H1 (cell line): ENCODE data around the gene LIPT2. TPM values are rescaled to one million over a fixed set of nuclear protein-coding genes. Genes with fewer than 3 reads are reported as not detected.

Experiments
- CTCF ChIA-PET: fragments of 300-600 bp; sonication (Branson Sonifier 250); formaldehyde crosslinking; loops from one replicate; lab custom pipeline; 2021; ENCODE audit not compliant: partially characterized antibody; lab: Charles Lee
- POLR2A ChIA-PET: fragments of 300-600 bp; sonication (Branson Sonifier 250); formaldehyde crosslinking; loops from one replicate; lab custom pipeline; 2021; ENCODE audit warnings: inconsistent platforms; ENCODE audit not compliant: partially characterized antibody; lab: Charles Lee
- DNase-seq, 2 experiments: peaks; one replicate each; pipeline versions ENCODE4 v3.0.0 to v3.0.0-alpha.2; 2010 to 2022; ENCODE audit warnings: low spot score in 2 of 2, low read depth in 1 of 2, mixed read lengths in 1 of 2
- FAIRE-seq: peaks from 2 replicates; lab custom pipeline; 2011; peaks lifted over from hg19 to GRCh38; lab: Jason Lieb, UNC
- H2AFZ ChIP-seq: 2 replicates; pipeline ENCODE4 v1.8.1; 2012; ENCODE audit warnings: low read length, inconsistent platforms
- H2AK5ac ChIP-seq: 2 replicates; pipeline ENCODE4 v1.6.1; 2013; ENCODE audit warnings: low read depth, low read length
- H2BK120ac ChIP-seq: replicated peaks from 2 replicates; pipeline ENCODE3; 2013; ENCODE audit warnings: low read depth, low read length, inconsistent platforms
- H2BK12ac ChIP-seq: 2 replicates; pipeline ENCODE4 v1.6.1; 2013; ENCODE audit warnings: low read depth, low read length
- H2BK15ac ChIP-seq: 2 replicates; pipeline ENCODE4 v1.6.1; 2013; ENCODE audit warnings: low read length
- H2BK20ac ChIP-seq: 2 replicates; pipeline ENCODE4 v1.6.1; 2013; ENCODE audit warnings: low read length
- H2BK5ac ChIP-seq: 2 replicates; pipeline ENCODE4 v1.6.1; 2013; ENCODE audit warnings: low read depth, low read length
- H3K14ac ChIP-seq: 2 replicates; pipeline ENCODE4 v1.6.1; 2013; ENCODE audit warnings: inconsistent platforms; ENCODE audit not compliant: insufficient read length
- H3K18ac ChIP-seq: 2 replicates; pipeline ENCODE4 v1.6.1; 2013; ENCODE audit warnings: low read length; ENCODE audit errors: extremely low read depth
- H3K23ac ChIP-seq: 2 replicates; pipeline ENCODE4 v1.6.1; 2013; ENCODE audit warnings: inconsistent platforms; ENCODE audit not compliant: insufficient read length
- H3K23me2 ChIP-seq: 2 replicates; pipeline ENCODE4 v1.6.1; 2013; ENCODE audit warnings: low read depth, low read length
- H3K27ac ChIP-seq: 2 replicates; pipeline ENCODE4 v1.6.1; 2011; ENCODE audit warnings: low read depth, low read length, inconsistent platforms
- H3K27me3 ChIP-seq, 4 experiments: replicated peaks in 1 of 4; 1 replicate in 1 of 4; 2 replicates in 3 of 4; pipeline versions ENCODE4 v1.6.1 to v1.8.1; 2011 to 2013; ENCODE audit warnings: low read length in 3 of 4, mild to moderate bottlenecking in 3 of 4, inconsistent platforms in 2 of 4, mixed read lengths in 2 of 4, moderate library complexity in 1 of 4; ENCODE audit not compliant: control insufficient read depth in 3 of 4, insufficient read depth in 3 of 4; ENCODE audit errors: extremely low read depth in 1 of 4
- H3K36me3 ChIP-seq, 4 experiments: 2 replicates each; pipeline versions ENCODE4 v1.6.1 to v1.8.1; 2011 to 2013; ENCODE audit warnings: mild to moderate bottlenecking in 4 of 4, low read length in 3 of 4, moderate library complexity in 2 of 4, control low read depth in 1 of 4, inconsistent platforms in 1 of 4; ENCODE audit not compliant: insufficient read depth in 4 of 4, control insufficient read depth in 2 of 4
- H3K4ac ChIP-seq: replicated peaks from 2 replicates; pipeline ENCODE3; 2013; ENCODE audit warnings: low read length, low read depth, mixed read lengths, inconsistent platforms; ENCODE audit not compliant: insufficient read length
- H3K4me1 ChIP-seq, 4 experiments: replicated peaks in 1 of 4; 1 replicate in 1 of 4; 2 replicates in 3 of 4; pipeline versions ENCODE4 v1.6.1 to v1.8.1; 2011 to 2013; ENCODE audit warnings: low read length in 3 of 4, inconsistent platforms in 2 of 4, mixed read lengths in 1 of 4; ENCODE audit not compliant: insufficient read depth in 4 of 4, control insufficient read depth in 3 of 4
- H3K4me2 ChIP-seq, 2 experiments: 2 replicates each; pipeline versions ENCODE4 v1.6.1 to v1.8.1; 2011 to 2013; ENCODE audit warnings: low read depth in 2 of 2, low read length in 2 of 2, control low read depth in 1 of 2, inconsistent platforms in 1 of 2, mild to moderate bottlenecking in 1 of 2; ENCODE audit not compliant: insufficient read depth in 1 of 2
- H3K4me3 ChIP-seq, 4 experiments: fragments of 200-600, 300-600 bp in 1 of 4; sonication (generic), shearing (Covaris generic), sonication (Bioruptor Twin) in 1 of 4; 2 replicates each; pipeline versions ENCODE4 v1.5.1 to v1.8.1; 2011 to 2016; ENCODE audit warnings: low read length in 4 of 4, low read depth in 3 of 4, control low read depth in 2 of 4, inconsistent platforms in 2 of 4, mild to moderate bottlenecking in 2 of 4, mixed read lengths in 1 of 4, moderate library complexity in 1 of 4; ENCODE audit not compliant: insufficient read depth in 2 of 4; ENCODE audit errors: extremely low read depth in 1 of 4
- H3K56ac ChIP-seq: replicated peaks from 2 replicates; pipeline ENCODE3; 2013; ENCODE audit warnings: low read depth, mild to moderate bottlenecking, mixed read lengths, low read length, inconsistent platforms; ENCODE audit not compliant: insufficient read length
- H3K79me1 ChIP-seq: 2 replicates; pipeline ENCODE4 v1.6.1; 2013; ENCODE audit warnings: low read depth, low read length, control low read depth
- H3K79me2 ChIP-seq, 2 experiments: 2 replicates each; pipeline versions ENCODE4 v1.6.1 to v1.8.1; 2012 to 2013; ENCODE audit warnings: low read length in 2 of 2, mild to moderate bottlenecking in 2 of 2, inconsistent platforms in 1 of 2; ENCODE audit not compliant: insufficient read depth in 2 of 2, control insufficient read depth in 1 of 2
- H3K9ac ChIP-seq, 4 experiments: replicated peaks in 1 of 4; 1 replicate in 1 of 4; 2 replicates in 3 of 4; pipeline versions ENCODE4 v1.6.1 to v1.8.1; 2011 to 2013; ENCODE audit warnings: low read depth in 3 of 4, low read length in 3 of 4, control low read depth in 2 of 4, mild to moderate bottlenecking in 2 of 4, moderate library complexity in 2 of 4, inconsistent platforms in 1 of 4; ENCODE audit errors: extremely low read depth in 1 of 4
- H3K9me3 ChIP-seq, 2 experiments: 2 replicates each; pipeline versions ENCODE4 v1.6.1 to v1.8.1; 2012 to 2013; ENCODE audit warnings: mild to moderate bottlenecking in 2 of 2, moderate library complexity in 2 of 2, control low read depth in 1 of 2, inconsistent platforms in 1 of 2, low read depth in 1 of 2, low read length in 1 of 2, mixed read lengths in 1 of 2; ENCODE audit not compliant: insufficient read depth in 2 of 2
- H4K20me1 ChIP-seq, 2 experiments: replicated peaks in 1 of 2; 2 replicates each; pipeline versions ENCODE3 to v1.8.1; 2011 to 2013; ENCODE audit warnings: inconsistent platforms in 2 of 2, low read length in 2 of 2, mild to moderate bottlenecking in 1 of 2; ENCODE audit not compliant: insufficient read depth in 2 of 2, control insufficient read depth in 1 of 2
- H4K5ac ChIP-seq: 2 replicates; pipeline ENCODE4 v1.6.1; 2013; ENCODE audit warnings: low read length, low read depth, mixed read lengths, inconsistent platforms; ENCODE audit not compliant: insufficient read length
- H4K8ac ChIP-seq: 2 replicates; pipeline ENCODE4 v1.8.0; 2013; ENCODE audit warnings: mild to moderate bottlenecking, moderate library complexity, low read length, inconsistent platforms; ENCODE audit not compliant: insufficient read depth; ENCODE audit errors: extremely low read depth
- H4K91ac ChIP-seq: replicated peaks from 2 replicates; pipeline ENCODE3; 2013; ENCODE audit warnings: low read length, mixed read lengths, inconsistent platforms; ENCODE audit not compliant: insufficient read length
- ATF2 ChIP-seq: IDR thresholded peaks from 2 replicates; pipeline ENCODE4 v1.6.1; 2012; ENCODE audit warnings: low read length, inconsistent platforms
- BRCA1 ChIP-seq: IDR thresholded peaks from 2 replicates; pipeline ENCODE4 v1.6.1; 2012; ENCODE audit warnings: low read depth, low read length, improper control_type of control experiment
- EGR1 ChIP-seq: IDR thresholded peaks from 2 replicates; pipeline ENCODE4 v1.6.1; 2011; ENCODE audit warnings: low read depth, low read length, borderline replicate concordance
- GABPA ChIP-seq: IDR thresholded peaks from 2 replicates; pipeline ENCODE4 v1.6.1; 2011; ENCODE audit warnings: mild to moderate bottlenecking, low read length, moderate library complexity, borderline replicate concordance; ENCODE audit not compliant: insufficient read depth
- HDAC6 ChIP-seq: IDR thresholded peaks from one replicate; pipeline ENCODE4 v1.7.1; 2012; ENCODE audit warnings: low read depth, mild to moderate bottlenecking, inconsistent platforms, low read length, moderate library complexity
- POLR2A ChIP-seq, 2 experiments: IDR thresholded peaks; 1 replicate in 1 of 2; 2 replicates in 1 of 2; pipeline ENCODE4 v1.6.1; 2011; ENCODE audit warnings: low read depth in 2 of 2, low read length in 2 of 2, mild to moderate bottlenecking in 2 of 2; ENCODE audit errors: control extremely low read depth in 1 of 2
- RBBP5 ChIP-seq: IDR thresholded peaks from 2 replicates; pipeline ENCODE4 v1.7.1; 2012; ENCODE audit warnings: low read depth, mild to moderate bottlenecking, inconsistent platforms, low read length, moderate library complexity, borderline replicate concordance
- RXRA ChIP-seq: IDR thresholded peaks from 2 replicates; pipeline ENCODE4 v1.6.1; 2011; ENCODE audit warnings: low read depth, mild to moderate bottlenecking, low read length, moderate library complexity; ENCODE audit not compliant: insufficient read depth
- SP1 ChIP-seq: IDR thresholded peaks from 2 replicates; pipeline ENCODE4 v1.6.1; 2011; ENCODE audit warnings: low read depth, low read length
- TBP ChIP-seq: IDR thresholded peaks from 2 replicates; pipeline ENCODE4 v1.6.1; 2011; ENCODE audit warnings: low read depth, low read length, improper control_type of control experiment
- USF2 ChIP-seq: IDR thresholded peaks from 2 replicates; pipeline ENCODE4 v1.6.1; 2011; ENCODE audit warnings: low read length, improper control_type of control experiment
- WGBS, 2 experiments: shearing (Covaris generic) in 1 of 2; methylation state at CpG; one replicate each; pipeline versions ENCODE4 v1.1.6 to v1.1.7; 2013 to 2015; ENCODE audit warnings: low lambda C conversion rate in 2 of 2, mixed read lengths in 2 of 2, inconsistent platforms in 1 of 2, low coverage in 1 of 2, missing lambda C conversion rate in 1 of 2; ENCODE audit not compliant: insufficient replicate concordance in 2 of 2, insufficient coverage in 1 of 2, insufficient read length in 1 of 2; ENCODE audit errors: extremely low coverage in 1 of 2, missing lambda C conversion rate in 1 of 2; 5-methylcytosine and 5-hydroxymethylcytosine counted together
- polyA plus RNA-seq, 7 experiments: library from polyadenylated mRNA; depleted of rRNA in 3 of 7; stranded (reverse) in 5 of 7; unstranded in 2 of 7; fragments of >200 nt in 5 of 7; fragments of 200-250 nt in 2 of 7; gene quantifications; 1 replicate in 5 of 7; 2 replicates in 1 of 7; 4 replicates in 1 of 7; pipeline versions ENCODE4 v1.2.1 to v1.2.3, GENCODE V29; 2011 to 2013; ENCODE audit warnings: missing spikeins in 2 of 7, mixed read lengths in 2 of 7
- total RNA-seq: library from RNA; stranded (reverse); fragmentation: NEBNext Ultra II Directional; extraction: Animal tissue kit (Norgen Biotek cat#: 25700); gene quantifications from 2 replicates; pipeline ENCODE4 v1.2.1, GENCODE V29; 2021

Gene LIPT2
- total and polyA plus RNA-seq, 2 of the 8 experiments (the other 6 are each of a cell fraction or from before 2014, with no cell fraction given): 6.4 to 16.7 TPM

- Histone ChIP-seq H2BK120ac (no peak overlapping the region), H4K8ac (no peak overlapping the region), H2BK15ac (no peak overlapping the region), H2BK20ac (no peak overlapping the region), H4K20me1 (no peaks in the 10 kb centered on the region), H3K4me2 (no peak overlapping the region), H3K79me2 (no peaks in the 10 kb centered on the region), H2AFZ (0 out of 2 replicates have a peak overlapping the region, but pooled peaks have one; percentile 49), H3K4me1 (no peaks in the 10 kb centered on the region), H3K23ac (no peak overlapping the region), H3K4me3 (no peak overlapping the region), H3K36me3 (no peaks in the 10 kb centered on the region), H4K5ac (no peak overlapping the region), H3K9me3 (no peaks in the 10 kb centered on the region), H3K27me3 (no peaks in the 10 kb centered on the region), H3K23me2 (no peaks in the 10 kb centered on the region), H3K14ac (no peak overlapping the region), H3K9ac (no peak overlapping the region), H2BK12ac (no peak overlapping the region), H3K79me1 (no peaks in the 10 kb centered on the region), H4K91ac (no peak overlapping the region), H3K4ac (no peak overlapping the region), H3K27ac (no peak overlapping the region), H2BK5ac (no peak overlapping the region), H3K18ac (no peak overlapping the region), H3K56ac (no peak overlapping the region), H2AK5ac (no peak overlapping the region)
- CTCF ChIA-PET: interaction anchor here (0.6 to 3.1 kb wide), 4 partner anchors 36 to 943 kb away, joined by 3 to 8 read pairs (median 4); no protein-coding TSS in a partner anchor
- 77% methylated on average over 8 of the region's 8 CpGs; no CpG with 5 or more reads in 1 of the 2 experiments for WGBS, 2 experiments
- FAIRE-seq (no peak), DNase-seq (no peak)
- POLR2A ChIA-PET: no interaction called here
- TF ChIP-seq RBBP5 (no peak), TBP (no peak), POLR2A (IDR thresholded peaks at IDR 0.05; ENCODE audit: control extremely low read depth in 1 of 2, low read depth in 2 of 2, low read length in 2 of 2) (no peak), HDAC6 (no peak), USF2 (no peak), ATF2 (no peak), RXRA (no peak), SP1 (no peak), EGR1 (no peak), BRCA1 (no peak), GABPA (no peak)
Observed at GRCh38 chr11:74534216-74534945, 40.9 kb upstream of the LIPT2 start.
